ENCODE data around the gene FAM13B.

Gene FAM13B

GRCh38 chr5:137901011-137901817 lies 131.7 kb downstream of the FAM13B start:
- FAIRE-seq (no peak), DNase-seq (ENCODE audit: low spot score) (no peak)

- no peak for DNase-seq (ENCODE audit: low spot score)
Measured at GRCh38 chr5:137899493-137899892, 133.4 kb downstream of the FAM13B start.

GRCh38 chr5:137896560-137896959 lies 136.3 kb downstream of the FAM13B start:
- DNase-seq (ENCODE audit: low spot score), result no peak
- no peak for FAIRE-seq

More at GRCh38 chr5:137899493-137899892, 133.4 kb downstream of the FAM13B start:
- no peak for FAIRE-seq

DNA sequence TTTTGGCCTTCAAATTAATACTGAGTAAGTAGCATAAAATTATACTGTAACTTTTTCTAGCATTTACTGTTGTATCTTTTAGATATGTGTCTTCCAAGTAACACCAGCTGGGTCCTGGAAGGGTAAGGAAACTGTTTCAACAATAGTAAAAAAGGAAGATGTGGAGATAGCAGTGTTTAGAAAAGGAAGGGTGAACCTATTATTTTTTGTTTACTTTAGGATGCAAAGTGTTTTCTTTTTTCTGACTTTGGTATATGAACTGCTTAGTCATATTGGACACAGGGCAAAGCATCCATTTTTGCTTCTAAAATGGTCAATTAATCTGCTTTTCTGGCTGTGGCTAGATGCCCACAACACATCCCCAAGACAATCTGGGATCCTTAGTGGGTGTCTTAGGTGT lies 138.3 kb downstream of the FAM13B start:
- DNase-seq (ENCODE audit: low spot score), result no peak
- FAIRE-seq, result no peak

DNA sequence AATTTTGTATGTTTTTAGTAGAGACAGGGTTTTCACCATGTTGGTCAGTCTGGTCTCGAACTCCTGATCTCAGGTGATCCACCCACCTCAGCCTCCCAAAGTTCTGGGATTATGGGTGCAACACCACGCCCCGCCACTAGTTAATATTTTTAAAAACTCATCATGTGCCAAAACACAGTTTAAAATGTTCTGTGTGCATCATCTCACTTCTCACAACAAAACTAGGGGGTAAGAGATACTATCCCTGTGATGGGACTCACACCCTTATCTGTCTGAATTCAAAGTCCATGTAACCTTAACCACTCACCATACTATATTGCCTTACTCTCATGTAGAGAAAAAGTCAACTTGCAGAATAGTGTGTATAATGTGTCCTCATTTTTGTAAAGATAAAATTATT lies 141.0 kb downstream of the FAM13B start:
- FAIRE-seq, result no peak
- no peak for DNase-seq (ENCODE audit: low spot score)

GRCh38 chr5:137890845-137891244 lies 142.0 kb downstream of the FAM13B start:
- DNase-seq (ENCODE audit: low spot score), result no peak
- FAIRE-seq, result no peak

GRCh38 chr5:137888863-137889759 lies 143.8 kb downstream of the FAM13B start, which contains the start of gene PKD2L2:
PKD2L2 (plus strand) TSS chr5:137889457; CDS start chr5:137889492, 35 bp downstream.
- FAIRE-seq (no peak), DNase-seq (ENCODE audit: low spot score) (no peak)

- DNase-seq (ENCODE audit: low spot score) (no peak), FAIRE-seq (no peak)
Measured at GRCh38 chr5:137888466-137888862, 144.4 kb downstream of the FAM13B start.

Measured in RCC 7860 (cell line).